ENCODE results near the gene SLC1A2.

DNA sequence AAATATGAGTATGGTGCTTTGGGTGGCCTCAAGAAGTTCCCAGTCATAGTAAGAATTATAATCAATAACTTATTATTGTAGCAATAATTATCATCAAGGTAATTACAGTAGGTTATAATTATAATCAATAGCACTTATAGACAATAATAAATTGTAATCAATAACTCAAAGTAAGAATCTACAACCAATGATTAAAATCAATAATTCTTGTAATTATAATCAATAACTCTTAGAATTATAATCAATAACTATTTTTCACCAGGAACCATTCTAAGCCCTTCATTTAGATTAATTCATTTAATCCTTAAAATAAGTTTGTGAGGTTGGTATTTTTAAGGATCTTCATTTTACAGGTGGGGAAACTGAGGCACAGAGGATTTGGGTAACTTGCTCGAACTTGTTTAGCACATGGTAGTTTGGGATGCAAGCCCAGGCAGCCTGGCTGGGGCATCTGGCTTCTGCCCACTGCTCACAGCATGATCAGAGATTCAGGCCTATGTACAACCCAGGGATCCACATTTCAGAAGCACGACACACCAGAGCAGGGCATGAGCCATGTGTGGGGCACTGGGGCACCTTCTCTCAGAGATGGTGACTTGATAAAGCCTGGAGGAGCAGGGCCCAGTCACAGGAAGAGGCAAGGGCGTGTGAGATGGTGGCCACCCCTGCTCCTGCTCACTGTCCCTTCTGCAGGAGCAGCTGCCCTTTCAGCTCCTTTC, 46.6 kb downstream of the SLC1A2 start:
- TF ChIP-seq, protein P1, sequence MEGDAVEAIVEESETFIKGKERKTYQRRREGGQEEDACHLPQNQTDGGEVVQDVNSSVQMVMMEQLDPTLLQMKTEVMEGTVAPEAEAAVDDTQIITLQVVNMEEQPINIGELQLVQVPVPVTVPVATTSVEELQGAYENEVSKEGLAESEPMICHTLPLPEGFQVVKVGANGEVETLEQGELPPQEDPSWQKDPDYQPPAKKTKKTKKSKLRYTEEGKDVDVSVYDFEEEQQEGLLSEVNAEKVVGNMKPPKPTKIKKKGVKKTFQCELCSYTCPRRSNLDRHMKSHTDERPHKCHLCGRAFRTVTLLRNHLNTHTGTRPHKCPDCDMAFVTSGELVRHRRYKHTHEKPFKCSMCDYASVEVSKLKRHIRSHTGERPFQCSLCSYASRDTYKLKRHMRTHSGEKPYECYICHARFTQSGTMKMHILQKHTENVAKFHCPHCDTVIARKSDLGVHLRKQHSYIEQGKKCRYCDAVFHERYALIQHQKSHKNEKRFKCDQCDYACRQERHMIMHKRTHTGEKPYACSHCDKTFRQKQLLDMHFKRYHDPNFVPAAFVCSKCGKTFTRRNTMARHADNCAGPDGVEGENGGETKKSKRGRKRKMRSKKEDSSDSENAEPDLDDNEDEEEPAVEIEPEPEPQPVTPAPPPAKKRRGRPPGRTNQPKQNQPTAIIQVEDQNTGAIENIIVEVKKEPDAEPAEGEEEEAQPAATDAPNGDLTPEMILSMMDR (IDR thresholded peaks at IDR 0.05), result no peak
- no peak for TF ChIP-seq POLR2A (IDR thresholded peaks at IDR 0.05)

Data from heart left ventricle (tissue), 13 donors.